DND-41 (cell line): ENCODE data around the gene GLYATL3.

Source experiments
- ATAC-seq: fragments of 200-7000 bp; cut with Tn5 transposase; 3 replicates; pipeline ENCODE4 v1.9.1; 2021; ENCODE audit warnings: low read depth; ENCODE audit not compliant: insufficient read depth
- DNase-seq: peaks from one replicate; pipeline ENCODE4 v3.0.0-alpha.2; 2020
- H2AFZ ChIP-seq: 2 replicates; pipeline ENCODE4 v1.6.0; 2012; ENCODE audit warnings: low read depth, low read length
- H3K27ac ChIP-seq: 2 replicates; pipeline ENCODE4 v1.5.1; 2012; ENCODE audit warnings: low read length, inconsistent platforms
- H3K27me3 ChIP-seq: fragments of 200-600 bp; sonication (generic); 2 replicates; pipeline ENCODE4 v1.6.0; 2012; ENCODE audit warnings: low read length, mild to moderate bottlenecking, inconsistent platforms; ENCODE audit not compliant: insufficient read depth, poor library complexity
- H3K36me3 ChIP-seq: 2 replicates; pipeline ENCODE4 v1.5.1; 2012; ENCODE audit warnings: low read length, inconsistent platforms; ENCODE audit not compliant: insufficient read depth
- H3K4me1 ChIP-seq: 2 replicates; pipeline ENCODE4 v1.5.1; 2012; ENCODE audit warnings: mild to moderate bottlenecking, low read length; ENCODE audit not compliant: insufficient read depth
- H3K4me2 ChIP-seq: 2 replicates; pipeline ENCODE4 v1.6.0; 2012; ENCODE audit warnings: mild to moderate bottlenecking, moderate library complexity, low read length, inconsistent platforms; ENCODE audit not compliant: insufficient read depth
- H3K4me3 ChIP-seq, 2 experiments: fragments of 200-600 bp in 1 of 2; shearing (Covaris generic) in 1 of 2; 2 replicates each; pipeline ENCODE4 v1.5.1; 2012 to 2016; ENCODE audit warnings: inconsistent platforms in 2 of 2, low read length in 2 of 2, mild to moderate bottlenecking in 2 of 2, low read depth in 1 of 2, moderate library complexity in 1 of 2
- H3K79me2 ChIP-seq: 2 replicates; pipeline ENCODE4 v1.6.0; 2012; ENCODE audit warnings: low read length, inconsistent platforms; ENCODE audit not compliant: insufficient read depth
- H3K9ac ChIP-seq: 2 replicates; pipeline ENCODE4 v1.6.0; 2012; ENCODE audit warnings: low read depth, mild to moderate bottlenecking, inconsistent platforms, low read length, moderate library complexity
- H3K9me3 ChIP-seq: 2 replicates; pipeline ENCODE4 v1.5.1; 2012; ENCODE audit warnings: low read length, moderate library complexity, mild to moderate bottlenecking, inconsistent platforms; ENCODE audit not compliant: insufficient read depth, severe bottlenecking
- H4K20me1 ChIP-seq: 2 replicates; pipeline ENCODE4 v1.6.0; 2012; ENCODE audit warnings: low read length; ENCODE audit not compliant: insufficient read depth
- CTCF ChIP-seq: IDR thresholded peaks from 2 replicates; pipeline ENCODE4 v1.5.1; 2012; ENCODE audit warnings: borderline replicate concordance, low read length, moderate library complexity, mild to moderate bottlenecking; ENCODE audit not compliant: poor library complexity, severe bottlenecking; ENCODE audit errors: extremely low read depth
- EZH2 ChIP-seq: IDR thresholded peaks from 3 replicates; pipeline ENCODE4 v1.6.1; 2012; ENCODE audit warnings: borderline replicate concordance, low read depth, mild to moderate bottlenecking, moderate library complexity, low read length, inconsistent platforms; ENCODE audit not compliant: severe bottlenecking

Gene GLYATL3

GRCh38 chr6:49543087-49543858 lies 43.5 kb downstream of the GLYATL3 start:
- TF ChIP-seq EZH2 (no peak), CTCF (no peak)
- no peak for ATAC-seq
- no peaks in the 10 kb centered on the region for H3K79me2 ChIP-seq
- H3K9me3 ChIP-seq = no peaks in the 10 kb centered on the region
- H2AFZ ChIP-seq = no peak overlapping the region
- H3K4me3 ChIP-seq = no peak overlapping the region
- H3K27ac ChIP-seq = no peak overlapping the region
- no peak for DNase-seq
- H3K9ac ChIP-seq = no peak overlapping the region
- H3K4me1 ChIP-seq = no peaks in the 10 kb centered on the region
- H3K36me3 ChIP-seq = no peaks in the 10 kb centered on the region
- H3K4me2 ChIP-seq = no peak overlapping the region
- H3K27me3 ChIP-seq = no peaks in the 10 kb centered on the region
- no peaks in the 10 kb centered on the region for H4K20me1 ChIP-seq

DNA sequence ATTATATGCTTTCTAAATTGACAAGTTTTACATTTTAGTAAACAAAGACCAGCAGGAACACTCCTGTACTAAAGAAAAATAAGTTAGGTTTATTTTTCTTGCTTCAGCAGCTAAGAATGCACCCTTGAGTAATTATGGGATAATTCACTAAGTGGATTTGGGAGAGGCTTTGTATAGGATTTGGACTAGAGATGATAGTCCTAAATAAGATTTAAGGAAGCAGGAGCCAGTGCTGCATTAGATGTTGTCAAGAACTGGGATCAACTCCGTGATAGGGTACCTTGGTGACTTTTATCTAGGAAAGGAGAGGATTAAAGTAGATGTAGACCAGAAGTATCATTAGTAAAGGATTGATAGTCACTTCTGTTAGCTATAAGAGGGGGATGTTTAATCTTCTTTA lies 46.6 kb downstream of the GLYATL3 start:
- Histone ChIP-seq H3K79me2 (no peaks in the 10 kb centered on the region), H3K9ac (no peak overlapping the region)
- no peak for ATAC-seq

GRCh38 chr6:49548613-49549304 lies 49.0 kb downstream of the GLYATL3 start:
- DNase-seq (no peak), ATAC-seq (no peak)
- no peak overlapping the region for H3K27ac ChIP-seq
- no peak overlapping the region for H3K4me3 ChIP-seq
- TF ChIP-seq EZH2 (no peak), CTCF (no peak)
- no peaks in the 10 kb centered on the region for H3K4me1 ChIP-seq
- H3K36me3 ChIP-seq = no peaks in the 10 kb centered on the region
- no peaks in the 10 kb centered on the region for H3K9me3 ChIP-seq
- H2AFZ ChIP-seq = no peak overlapping the region
- H3K27me3 ChIP-seq = no peaks in the 10 kb centered on the region
- H3K9ac ChIP-seq = no peak overlapping the region
- no peak overlapping the region for H3K4me2 ChIP-seq
- H4K20me1 ChIP-seq = no peaks in the 10 kb centered on the region
- no peaks in the 10 kb centered on the region for H3K79me2 ChIP-seq

More for the DNA sequence above, 46.6 kb downstream of the GLYATL3 start:
- no peak overlapping the region for H3K27ac ChIP-seq
- H3K4me2 ChIP-seq = no peak overlapping the region
- no peaks in the 10 kb centered on the region for H3K4me1 ChIP-seq
- no peak overlapping the region for H3K4me3 ChIP-seq
- no peak for DNase-seq
- TF ChIP-seq CTCF = no peak
- no peak for TF ChIP-seq EZH2
- no peak overlapping the region for H2AFZ ChIP-seq
- H3K9me3 ChIP-seq = no peaks in the 10 kb centered on the region
- no peaks in the 10 kb centered on the region for H4K20me1 ChIP-seq
- H3K27me3 ChIP-seq = no peaks in the 10 kb centered on the region
- H3K36me3 ChIP-seq = no peaks in the 10 kb centered on the region
